ENCODE measurements around the gene FBXL17.

The FBXL17 gene

GRCh38 chr5:107945061-107945460, 436.8 kb downstream of the FBXL17 start:
- no peak for DNase-seq

DNA sequence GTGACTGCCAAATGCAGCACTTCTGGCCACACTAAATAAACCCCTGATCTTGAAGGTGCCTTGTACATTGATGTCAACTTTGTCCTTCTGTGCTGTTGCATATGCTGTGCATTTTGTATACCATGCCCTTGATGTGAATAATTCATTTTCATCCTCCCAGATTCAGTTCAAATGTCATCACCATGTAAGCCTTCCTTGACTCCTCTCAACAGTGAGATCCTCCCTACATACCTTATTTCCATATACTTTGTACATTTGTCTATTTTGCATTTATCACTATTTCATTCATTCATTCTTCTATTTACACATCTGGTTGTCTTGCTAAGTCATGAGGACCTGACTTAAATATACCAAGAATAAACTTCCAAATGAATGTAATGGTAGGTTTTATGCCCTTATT, 438.0 kb downstream of the FBXL17 start:
- no peak for DNase-seq

DNA sequence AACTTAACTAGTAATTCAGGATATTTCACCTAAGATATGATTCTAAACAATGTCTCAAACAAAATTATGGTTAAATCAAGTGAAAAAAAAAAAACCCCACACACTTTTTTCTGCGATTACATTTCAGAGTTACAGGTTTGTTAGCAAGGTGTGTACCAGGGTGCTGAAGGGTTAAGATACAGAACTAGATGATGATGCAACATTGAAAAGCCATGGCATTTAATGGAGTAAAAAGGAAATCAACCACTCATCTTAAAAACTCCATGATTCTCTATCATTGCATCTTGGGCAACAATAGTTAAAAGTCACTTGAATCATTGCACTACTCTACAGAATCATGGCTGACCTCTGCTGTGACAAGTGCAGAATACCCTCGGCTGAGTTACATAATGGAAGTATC, 440.9 kb downstream of the FBXL17 start:
- no peak for DNase-seq

DNA sequence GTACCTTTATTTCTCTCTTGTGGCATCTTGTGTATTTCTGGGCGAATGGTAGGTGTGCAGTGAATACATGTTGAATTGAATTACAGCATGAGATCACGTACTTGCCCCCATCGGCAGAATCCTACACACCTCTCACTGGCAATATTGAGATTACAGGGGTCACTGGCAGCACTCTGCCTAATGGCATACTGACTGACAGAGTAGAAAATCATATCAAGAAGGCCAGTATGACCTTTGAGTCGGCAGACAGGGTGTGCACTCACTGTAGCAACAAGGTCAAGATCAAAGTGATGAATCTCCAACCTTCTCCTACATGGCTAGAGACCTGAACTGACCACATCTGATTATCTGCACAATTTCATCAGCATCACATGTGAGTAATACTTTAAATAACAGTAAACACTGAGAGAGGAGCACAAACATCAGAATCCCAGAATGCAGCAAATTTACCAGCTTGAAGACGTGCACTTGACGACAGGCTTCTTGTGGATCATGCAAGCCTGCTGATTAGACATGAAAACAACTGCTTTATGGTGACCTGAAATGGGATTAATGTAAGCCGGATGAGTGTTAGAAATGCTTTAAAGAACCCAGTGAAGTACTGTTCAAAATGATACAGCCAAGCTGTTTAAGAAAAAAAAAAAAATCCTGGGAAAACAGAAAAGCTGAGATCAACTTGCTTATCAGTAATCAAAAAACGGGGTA, 444.1 kb downstream of the FBXL17 start:
- no peak for DNase-seq

DNA sequence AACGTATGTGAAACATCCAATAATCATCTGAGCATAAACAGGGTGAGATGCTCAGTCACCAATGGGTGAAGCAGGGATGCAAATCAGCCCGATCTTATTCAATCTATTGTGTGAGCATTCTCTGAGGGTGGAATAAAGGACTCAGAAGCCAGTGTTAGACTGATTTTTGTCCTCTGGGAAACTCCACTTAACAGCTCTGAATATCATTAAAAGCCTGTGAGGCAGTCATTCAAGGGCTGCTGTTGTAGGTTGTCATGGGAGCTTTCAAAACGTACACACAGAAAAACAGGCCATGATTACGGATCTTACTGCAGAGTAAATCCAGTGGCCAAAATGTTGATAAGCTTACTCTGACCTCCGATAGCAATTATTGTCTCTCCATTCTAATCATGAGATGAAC, 444.7 kb downstream of the FBXL17 start:
- no peak for DNase-seq

DNA sequence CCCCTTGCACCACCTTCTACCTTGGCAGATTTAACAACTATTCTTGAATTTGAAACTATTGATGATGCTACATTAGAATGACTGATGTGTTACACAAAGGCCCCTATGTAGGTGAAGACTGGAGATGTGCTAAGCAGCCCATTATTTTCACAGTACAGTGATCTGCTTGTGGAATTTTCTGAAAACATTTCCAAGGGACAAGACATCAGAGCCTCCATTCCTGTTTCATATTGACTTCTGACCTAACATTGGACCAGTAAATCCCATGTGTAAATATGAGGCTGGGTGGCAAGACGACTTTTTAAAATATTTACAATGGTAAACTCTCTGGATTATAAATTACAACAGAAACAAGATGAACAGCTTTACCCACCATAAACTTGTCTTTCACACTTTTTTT, 445.4 kb downstream of the FBXL17 start:
- DNase-seq = no peak

DNA sequence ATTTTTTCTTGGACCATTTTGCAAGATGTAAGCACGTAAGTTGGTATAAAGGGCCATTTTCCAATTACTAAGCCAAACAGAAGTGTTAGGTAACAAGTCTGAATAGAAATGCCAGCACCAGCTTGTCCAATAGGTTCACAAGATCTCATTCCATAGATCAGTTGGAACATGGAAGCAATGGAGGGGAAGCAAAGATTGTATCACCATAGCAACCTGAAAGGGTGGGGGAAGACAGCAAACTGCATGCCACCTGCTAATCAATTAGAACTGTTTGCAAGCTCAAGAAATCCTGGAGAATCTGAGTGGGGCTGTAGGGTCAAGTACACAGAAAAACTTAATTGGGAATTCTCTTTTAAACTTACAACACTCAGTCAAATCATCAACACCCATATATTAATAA, 446.3 kb downstream of the FBXL17 start:
- DNase-seq = no peak

DNA sequence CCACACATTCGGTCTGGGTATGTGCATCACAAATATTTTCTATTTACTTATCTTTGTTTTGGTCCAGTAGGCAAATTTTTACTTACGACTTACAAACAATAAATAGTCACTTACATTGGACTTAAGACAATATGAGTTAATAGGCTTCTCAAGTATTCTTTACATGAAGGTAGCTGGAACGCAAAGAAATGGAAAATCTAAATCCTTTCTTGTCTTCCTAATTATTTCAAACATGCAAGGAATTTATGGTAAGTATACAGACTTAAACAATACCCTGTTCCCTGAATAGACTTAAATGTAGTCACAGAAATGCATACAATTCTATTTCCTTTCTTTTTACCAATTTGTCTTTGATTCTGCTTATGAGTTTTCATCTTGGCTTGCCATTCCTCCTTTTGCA, 448.6 kb downstream of the FBXL17 start:
- no peak for DNase-seq

- no peak for DNase-seq
Observed at GRCh38 chr5:107930891-107931290, 451.0 kb downstream of the FBXL17 start.

DNA sequence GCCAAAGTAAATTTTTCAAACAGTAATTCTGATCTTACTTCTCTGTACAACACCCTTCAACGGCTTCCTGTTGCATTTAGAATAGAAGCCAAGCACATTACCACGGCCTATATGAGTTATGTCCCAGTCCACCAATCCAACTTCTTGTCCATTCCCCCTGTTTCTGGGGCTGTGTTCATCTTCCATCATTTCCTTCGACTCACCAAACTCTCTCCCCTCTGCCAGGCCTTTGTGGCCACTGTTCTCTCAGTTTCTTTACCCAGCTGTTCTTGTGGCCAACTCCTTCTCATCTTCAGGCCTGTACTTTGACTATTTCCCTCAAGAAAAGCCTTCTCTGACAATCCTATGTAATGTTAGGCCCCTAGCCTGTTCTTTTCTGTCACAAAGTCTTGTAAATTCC, 451.8 kb downstream of the FBXL17 start:
- no peak for DNase-seq

DNA sequence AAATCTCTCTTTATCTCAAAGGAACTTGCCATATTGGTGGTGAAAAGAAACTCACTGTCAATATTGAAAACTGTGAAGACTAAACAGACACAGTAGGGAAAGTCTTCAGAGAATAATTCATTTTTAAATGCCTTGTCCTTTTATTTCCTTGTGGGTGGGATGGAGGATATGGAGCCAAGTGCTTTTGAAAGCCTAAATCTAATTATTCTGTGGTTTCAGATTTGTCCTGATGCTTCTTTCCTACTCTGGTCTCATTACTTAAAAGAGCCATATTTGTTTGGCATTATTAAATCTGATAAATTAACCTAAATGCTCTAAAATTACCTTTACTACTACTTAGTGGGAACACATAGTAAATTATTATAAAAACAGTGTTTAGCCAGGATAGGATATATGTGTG, 452.8 kb downstream of the FBXL17 start:
- no peak for DNase-seq

DNA sequence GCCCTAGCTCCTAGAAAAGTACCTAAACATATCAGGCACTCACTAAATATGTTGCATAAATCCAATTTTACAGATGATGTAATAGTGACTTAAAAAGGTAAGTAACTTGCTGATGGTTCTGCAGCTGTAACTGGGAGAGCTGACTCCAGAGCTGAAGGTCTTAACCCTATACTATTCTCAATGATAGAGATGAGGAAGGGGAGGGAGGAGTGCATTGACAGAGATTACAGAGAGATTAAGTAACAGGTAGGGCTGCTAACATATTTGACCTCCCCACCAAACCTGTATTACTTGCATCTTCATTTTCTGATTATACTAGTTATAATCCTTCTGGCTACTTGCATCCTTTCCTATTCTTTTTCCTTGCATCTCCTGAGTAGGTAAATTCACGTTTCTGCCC, 455.8 kb downstream of the FBXL17 start:
- no peak for DNase-seq

- DNase-seq = no peak
Observed at GRCh38 chr5:107925200-107925599, 456.7 kb downstream of the FBXL17 start.

- no peak for DNase-seq
Observed at GRCh38 chr5:107919969-107920368, 461.9 kb downstream of the FBXL17 start.

DNA sequence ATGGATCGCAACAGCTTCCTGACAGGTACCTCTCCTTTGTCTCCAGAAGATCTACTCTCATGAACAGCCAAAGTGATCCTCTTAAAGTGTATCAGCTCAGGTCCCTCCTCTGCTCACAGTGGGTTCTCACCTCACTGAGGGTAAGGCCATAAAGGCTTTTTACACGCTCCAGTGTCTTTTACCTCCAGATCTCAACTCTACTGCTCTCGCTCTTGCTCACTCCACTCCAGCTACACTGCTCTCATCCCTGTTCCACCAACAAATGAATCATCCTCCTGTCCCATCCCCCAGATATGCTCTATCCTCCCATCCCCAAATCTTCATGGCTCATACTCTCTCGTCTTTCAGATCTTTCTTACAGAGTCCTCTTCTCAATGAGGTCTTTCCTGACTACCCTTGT, 462.5 kb downstream of the FBXL17 start:
- DNase-seq = no peak

DNA sequence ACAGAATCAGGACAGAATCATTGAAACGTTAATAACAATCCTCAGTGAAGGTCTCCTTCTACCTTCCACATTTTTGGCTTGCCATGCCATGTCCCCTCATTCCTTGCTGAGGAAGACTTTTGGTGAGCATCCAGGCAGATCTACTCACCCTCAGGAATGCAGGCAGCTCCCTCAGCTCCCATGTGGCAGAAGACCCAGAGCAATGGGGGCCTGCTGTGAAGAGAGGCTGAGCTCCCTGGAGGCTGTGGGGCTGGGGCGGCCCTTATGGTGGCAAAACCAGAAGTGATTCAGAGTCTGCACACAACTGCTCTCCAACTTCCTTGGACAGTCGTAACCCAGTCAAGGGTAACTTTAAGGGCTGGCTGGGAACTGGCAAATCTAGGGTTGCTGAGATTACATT, 463.9 kb downstream of the FBXL17 start:
- no peak for DNase-seq

GRCh38 chr5:107916731-107917725, 464.9 kb downstream of the FBXL17 start:
- no peak for DNase-seq

DNA sequence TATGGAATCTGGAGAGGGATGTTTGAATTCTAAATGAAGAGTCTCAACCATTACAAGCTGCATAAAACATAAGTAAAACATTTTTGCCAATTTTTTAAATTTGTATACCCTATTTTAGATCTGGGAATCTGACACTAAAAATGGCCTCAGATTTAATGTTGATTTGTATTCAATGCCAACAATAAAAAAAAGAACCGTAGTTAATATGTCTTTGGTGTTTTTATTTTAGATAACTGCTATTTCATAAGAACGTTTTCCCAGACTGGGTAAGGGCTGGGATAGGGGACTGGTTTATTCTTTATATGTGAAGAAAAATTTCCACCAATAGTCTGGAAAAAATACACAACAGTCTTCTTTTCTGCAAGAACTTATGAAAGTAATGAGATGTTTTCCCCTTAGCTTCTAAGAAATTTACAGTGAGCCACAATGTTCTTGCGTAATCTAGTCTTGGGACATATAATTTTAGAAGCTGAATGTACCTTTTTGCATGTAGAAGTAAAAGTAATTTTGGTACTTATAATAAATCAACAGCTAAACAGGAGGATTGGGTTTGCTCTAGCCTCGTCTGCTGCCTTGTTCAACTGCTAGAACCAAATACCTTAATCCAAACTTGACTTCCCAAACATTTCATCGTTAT, 466.6 kb downstream of the FBXL17 start:
- DNase-seq = peak; percentile 16

DNA sequence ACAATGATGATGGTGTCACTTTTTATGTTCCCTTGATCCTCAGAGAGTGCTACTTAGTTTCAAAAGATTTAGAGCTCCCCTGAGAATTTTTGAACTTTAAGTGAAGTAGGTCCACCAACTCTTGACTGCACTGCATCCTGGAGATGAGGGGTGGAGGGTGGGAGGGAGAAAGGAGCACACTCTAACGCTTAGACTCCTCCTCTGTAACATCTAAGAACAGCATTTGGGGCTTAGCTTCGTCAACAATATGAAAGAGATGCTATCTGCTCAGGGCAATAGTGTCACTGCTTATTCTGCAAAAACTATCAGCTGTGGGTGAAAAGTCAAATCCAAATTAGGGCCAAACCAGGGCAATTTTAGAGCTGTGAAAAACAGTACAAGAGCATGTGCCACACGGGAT, 468.4 kb downstream of the FBXL17 start:
- DNase-seq = no peak

DNA sequence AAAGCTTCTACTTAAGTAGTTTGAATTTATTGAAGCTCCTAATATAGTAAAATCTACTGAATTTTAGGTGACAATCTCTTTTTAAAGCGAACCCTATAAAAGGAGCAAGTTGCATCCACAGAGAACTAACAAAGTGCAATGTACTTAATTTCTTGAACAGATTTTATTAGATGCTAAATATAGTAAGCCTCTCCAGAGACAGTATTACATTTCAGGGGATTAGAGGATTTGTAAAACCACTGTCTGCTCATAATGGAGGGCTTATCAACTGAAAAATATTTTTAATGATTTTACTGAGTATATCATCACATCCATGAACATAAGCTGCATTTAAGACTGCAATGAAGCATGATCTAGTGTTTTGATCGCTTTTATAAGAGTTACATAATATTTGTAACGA, 481.2 kb downstream of the FBXL17 start:
- DNase-seq = no peak

GRCh38 chr5:107894361-107894760, 487.5 kb downstream of the FBXL17 start:
- no peak for DNase-seq

DNA sequence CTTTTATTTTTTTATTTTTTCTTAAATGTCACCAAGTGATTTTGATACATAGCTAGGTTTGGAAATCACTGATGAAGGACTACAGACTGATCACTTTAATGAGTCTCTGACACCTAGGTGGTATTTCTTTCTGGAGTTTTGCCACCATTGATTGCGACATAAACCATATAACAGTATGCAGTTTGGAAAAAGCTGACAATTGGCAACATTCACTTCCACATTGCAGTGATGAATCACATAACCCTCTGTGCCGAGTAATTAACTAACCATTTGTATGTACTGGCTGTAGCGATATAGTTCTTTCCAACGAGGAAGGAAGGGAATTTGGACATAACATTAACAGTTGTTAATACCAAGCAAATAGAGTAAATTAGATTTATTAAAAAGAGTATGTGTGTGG, 488.3 kb downstream of the FBXL17 start:
- peak; percentile 18 for DNase-seq

- no peak for DNase-seq
Observed at GRCh38 chr5:107889387-107889786, 492.5 kb downstream of the FBXL17 start.

- DNase-seq = no peak
Observed at GRCh38 chr5:107888541-107888940, 493.4 kb downstream of the FBXL17 start.
